ENCODE results near the gene EXOC4. TPM values are rescaled to one million over a fixed set of nuclear protein-coding genes. Genes with fewer than 3 reads are reported as not detected.

The EXOC4 gene
- polyA plus RNA-seq, 3 donors, result 17.9 to 28.0 (median 22.3) TPM

GRCh38 chr7:133782470-133782869 is 529.6 kb downstream of the EXOC4 start:
- WGBS, 3 donors, result 92 to 98% (median 96%) methylated on average over 5 of the region's 5 CpGs
- no peak overlapping the region for H3K27ac ChIP-seq (ENCODE audit: low read depth, low read length)

GRCh38 chr7:133783276-133783675 is 530.4 kb downstream of the EXOC4 start:
- H3K27ac ChIP-seq (ENCODE audit: low read depth, low read length), result no peak overlapping the region
- 88 to 97% (median 97%) methylated on average over 2 of the region's 2 CpGs for WGBS, 3 donors

- whole genome bisulfite sequencing, 3 donors, result 89 to 98% (median 91%) methylated on average over 4 of the region's 4 CpGs
- no peak overlapping the region for H3K27ac ChIP-seq (ENCODE audit: low read depth, low read length)
Observed at GRCh38 chr7:133784486-133785001, 531.7 kb downstream of the EXOC4 start.

GRCh38 chr7:133786401-133786937 is 533.6 kb downstream of the EXOC4 start:
- H3K27ac ChIP-seq (ENCODE audit: low read depth, low read length), result no peak overlapping the region
- WGBS, 3 donors, result 55 to 62% (median 59%) methylated on average over 3 of the region's 3 CpGs

- H3K27ac ChIP-seq (ENCODE audit: low read depth, low read length), result no peak overlapping the region
- WGBS, 3 donors, result 76 to 92% (median 79%) methylated on average over 3 of the region's 3 CpGs
Observed at GRCh38 chr7:133789974-133790373, 537.1 kb downstream of the EXOC4 start.

- no peak overlapping the region for H3K27ac ChIP-seq (ENCODE audit: low read depth, low read length)
- 94 to 98% (median 97%) methylated on average over 4 of the region's 4 CpGs for WGBS, 3 donors
Observed at GRCh38 chr7:133790911-133791310, 538.0 kb downstream of the EXOC4 start.

- no peak overlapping the region for H3K27ac ChIP-seq (ENCODE audit: low read depth, low read length)
- WGBS, 3 donors, result 48 to 50% (median 50%) methylated on average over 2 of the region's 2 CpGs
Observed at GRCh38 chr7:133794479-133794878, 541.6 kb downstream of the EXOC4 start.

GRCh38 chr7:133795068-133795665 is 542.3 kb downstream of the EXOC4 start:
- WGBS, 3 donors, result 80 to 92% (median 90%) methylated on average over 2 of the region's 2 CpGs

GRCh38 chr7:133796782-133797745 is 544.2 kb downstream of the EXOC4 start:
- 93 to 95% (median 94%) methylated on average over 11 of the region's 11 CpGs for WGBS, 3 donors
- H3K27ac ChIP-seq (ENCODE audit: low read depth, low read length), result no peak overlapping the region

More at GRCh38 chr7:133795068-133795665, 542.3 kb downstream of the EXOC4 start:
- no peak overlapping the region for H3K27ac ChIP-seq (ENCODE audit: low read depth, low read length)

GRCh38 chr7:133797818-133798520 is 545.1 kb downstream of the EXOC4 start:
- 63 to 87% (median 83%) methylated on average over 3 of the region's 3 CpGs for WGBS, 3 donors
- H3K27ac ChIP-seq (ENCODE audit: low read depth, low read length), result no peak overlapping the region

GRCh38 chr7:133801341-133801740 is 548.5 kb downstream of the EXOC4 start:
- no peak overlapping the region for H3K27ac ChIP-seq (ENCODE audit: low read depth, low read length)
- 81 to 91% (median 89%) methylated on average over 6 of the region's 6 CpGs for WGBS, 3 donors

GRCh38 chr7:133804127-133804526 is 551.2 kb downstream of the EXOC4 start:
- WGBS, 3 donors, result 71 to 90% (median 87%) methylated on average over 1 of the region's 1 CpG
- no peak overlapping the region for H3K27ac ChIP-seq (ENCODE audit: low read depth, low read length)

GRCh38 chr7:133805426-133805825 is 552.5 kb downstream of the EXOC4 start:
- 69 to 92% (median 72%) methylated on average over 2 of the region's 2 CpGs for WGBS, 3 donors
- no peak overlapping the region for H3K27ac ChIP-seq (ENCODE audit: low read depth, low read length)

- no peak overlapping the region for H3K27ac ChIP-seq (ENCODE audit: low read depth, low read length)
- WGBS, 3 donors, result 68 to 76% (median 68%) methylated on average over 7 of the region's 7 CpGs
Observed at GRCh38 chr7:133807624-133808492, 555.0 kb downstream of the EXOC4 start.

GRCh38 chr7:133808493-133808866 is 555.6 kb downstream of the EXOC4 start:
- 85 to 97% (median 97%) methylated on average over 2 of the region's 2 CpGs for WGBS, 3 donors

GRCh38 chr7:133812877-133813276 is 560.0 kb downstream of the EXOC4 start:
- H3K27ac ChIP-seq (ENCODE audit: low read depth, low read length), result no peak overlapping the region
- WGBS, 3 donors, result 93 to 97% (median 95%) methylated on average over 6 of the region's 6 CpGs

More at GRCh38 chr7:133808493-133808866, 555.6 kb downstream of the EXOC4 start:
- H3K27ac ChIP-seq (ENCODE audit: low read depth, low read length), result no peak overlapping the region

- H3K27ac ChIP-seq (ENCODE audit: low read depth, low read length), result no peak overlapping the region
- WGBS, 3 donors, result 48 to 84% (median 83%) methylated on average over 3 of the region's 3 CpGs
Observed at GRCh38 chr7:133815611-133816210, 562.8 kb downstream of the EXOC4 start.
